Neural progenitor cell (in vitro differentiated cells): ENCODE data around the gene DAGLB.

Experiments used
- EZH2 ChIP-seq: fragments of 200-600 bp; sonication (generic); IDR thresholded peaks from 2 replicates; pipeline ENCODE4 v1.6.1; 2017; ENCODE audit warnings: antibody characterized with exemption, mild to moderate bottlenecking, moderate library complexity
- EZH2phosphoT487 ChIP-seq: fragments of 200-600 bp; sonication (generic); IDR thresholded peaks from 2 replicates; pipeline ENCODE4 v1.6.1; 2017; ENCODE audit warnings: antibody characterized with exemption
- TF ChIP-seq, protein P1 (sequence below): fragments of 200-600 bp; sonication (generic); IDR thresholded peaks from 2 replicates; pipeline ENCODE4 v1.5.1; 2017; ENCODE audit warnings: antibody characterized with exemption, mild to moderate bottlenecking

GRCh38 chr7:6437251-6437650 is 10.5 kb downstream of the DAGLB start:
- TF ChIP-seq, protein P1, sequence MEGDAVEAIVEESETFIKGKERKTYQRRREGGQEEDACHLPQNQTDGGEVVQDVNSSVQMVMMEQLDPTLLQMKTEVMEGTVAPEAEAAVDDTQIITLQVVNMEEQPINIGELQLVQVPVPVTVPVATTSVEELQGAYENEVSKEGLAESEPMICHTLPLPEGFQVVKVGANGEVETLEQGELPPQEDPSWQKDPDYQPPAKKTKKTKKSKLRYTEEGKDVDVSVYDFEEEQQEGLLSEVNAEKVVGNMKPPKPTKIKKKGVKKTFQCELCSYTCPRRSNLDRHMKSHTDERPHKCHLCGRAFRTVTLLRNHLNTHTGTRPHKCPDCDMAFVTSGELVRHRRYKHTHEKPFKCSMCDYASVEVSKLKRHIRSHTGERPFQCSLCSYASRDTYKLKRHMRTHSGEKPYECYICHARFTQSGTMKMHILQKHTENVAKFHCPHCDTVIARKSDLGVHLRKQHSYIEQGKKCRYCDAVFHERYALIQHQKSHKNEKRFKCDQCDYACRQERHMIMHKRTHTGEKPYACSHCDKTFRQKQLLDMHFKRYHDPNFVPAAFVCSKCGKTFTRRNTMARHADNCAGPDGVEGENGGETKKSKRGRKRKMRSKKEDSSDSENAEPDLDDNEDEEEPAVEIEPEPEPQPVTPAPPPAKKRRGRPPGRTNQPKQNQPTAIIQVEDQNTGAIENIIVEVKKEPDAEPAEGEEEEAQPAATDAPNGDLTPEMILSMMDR, result no peak
- TF ChIP-seq EZH2 (no peak), EZH2phosphoT487 (no peak)
